Medulla oblongata (tissue), 1 donor: ENCODE results near the gene DNAH14.
"Not testable (repeated sequence)": the region's sequence is repeated elsewhere in the genome, so short reads cannot be mapped to it uniquely, and the experiment has no call there.

Experiments
- DNase-seq: peaks from one replicate; pipeline ENCODE4 v3.0.0-alpha.2; 2015; ENCODE audit errors: extremely low spot score

DNAH14 gene

GRCh38 chr1:225257081-225257480, 327.6 kb downstream of the DNAH14 start:
- no peak for DNase-seq

GRCh38 chr1:225258811-225259210, 329.3 kb downstream of the DNAH14 start:
- no peak for DNase-seq

GRCh38 chr1:225259542-225259941, 330.1 kb downstream of the DNAH14 start:
- DNase-seq = no peak

- DNase-seq = no peak
Observed at GRCh38 chr1:225260319-225260718, 330.8 kb downstream of the DNAH14 start.

- no peak for DNase-seq
Observed at GRCh38 chr1:225277445-225277844, 348.0 kb downstream of the DNAH14 start.

- DNase-seq = no peak
Observed at GRCh38 chr1:225280563-225280962, 351.1 kb downstream of the DNAH14 start.

- no peak for DNase-seq
Observed at GRCh38 chr1:225290244-225290643, 360.8 kb downstream of the DNAH14 start.

- no peak for DNase-seq
Observed at GRCh38 chr1:225299624-225300023, 370.1 kb downstream of the DNAH14 start.

- DNase-seq = no peak
Observed at GRCh38 chr1:225300381-225300780, 370.9 kb downstream of the DNAH14 start.

GRCh38 chr1:225304996-225305395, 375.5 kb downstream of the DNAH14 start:
- DNase-seq = no peak

GRCh38 chr1:225310544-225310943, 381.1 kb downstream of the DNAH14 start:
- DNase-seq = not testable (repeated sequence)

GRCh38 chr1:225318706-225319575, 389.5 kb downstream of the DNAH14 start:
- peak; percentile 47 for DNase-seq

- DNase-seq = no peak
Observed at GRCh38 chr1:225319871-225320270, 390.4 kb downstream of the DNAH14 start.

- DNase-seq = no peak
Observed at GRCh38 chr1:225321784-225322183, 392.3 kb downstream of the DNAH14 start.

GRCh38 chr1:225329041-225329440, 399.6 kb downstream of the DNAH14 start:
- DNase-seq = no peak

- DNase-seq = not testable (repeated sequence)
Observed at GRCh38 chr1:225329996-225330395, 400.5 kb downstream of the DNAH14 start.

- no peak for DNase-seq
Observed at GRCh38 chr1:225332686-225333085, 403.2 kb downstream of the DNAH14 start.

GRCh38 chr1:225335098-225335778, 405.8 kb downstream of the DNAH14 start:
- not testable (repeated sequence) for DNase-seq

GRCh38 chr1:225338545-225338944, 409.1 kb downstream of the DNAH14 start:
- DNase-seq = no peak

GRCh38 chr1:225341642-225342041, 412.2 kb downstream of the DNAH14 start:
- DNase-seq = no peak

- DNase-seq = no peak
Observed at GRCh38 chr1:225342695-225343094, 413.2 kb downstream of the DNAH14 start.

GRCh38 chr1:225343618-225344017, 414.1 kb downstream of the DNAH14 start:
- DNase-seq = no peak

GRCh38 chr1:225347123-225347683, 417.7 kb downstream of the DNAH14 start:
- no peak for DNase-seq
